Right hindlimb (tissue), 1 donor: Measurements from ENCODE around the gene ATCAY.
A peak's percentile ranks its signal among the peaks of the same experiment; 100 is the strongest.
"Not testable (repeated sequence)": the region's sequence is repeated elsewhere in the genome, so short reads cannot be mapped to it uniquely, and the experiment has no call there.

Source experiments
- DNase-seq: peaks from one replicate; pipeline ENCODE4 v3.0.0-alpha.2; 2018

The ATCAY gene

GRCh38 chr19:3949997-3950859 is 69.7 kb downstream of the ATCAY start:
- no peak for DNase-seq

GRCh38 chr19:3950871-3951861 is 70.7 kb downstream of the ATCAY start:
- DNase-seq, result peak; percentile 62

- not testable (repeated sequence) for DNase-seq
Observed at GRCh38 chr19:3952755-3953276, 72.3 kb downstream of the ATCAY start.

GRCh38 chr19:3954107-3954506 is 73.6 kb downstream of the ATCAY start:
- DNase-seq, result no peak

GRCh38 chr19:3955276-3955675 is 74.8 kb downstream of the ATCAY start:
- not testable (repeated sequence) for DNase-seq

- no peak for DNase-seq
Observed at GRCh38 chr19:3955688-3956087, 75.2 kb downstream of the ATCAY start.

- DNase-seq, result no peak
Observed at GRCh38 chr19:3958836-3959765, 78.6 kb downstream of the ATCAY start.

- no peak for DNase-seq
Observed at GRCh38 chr19:3959766-3960131, 79.3 kb downstream of the ATCAY start.

GRCh38 chr19:3961007-3961406 is 80.5 kb downstream of the ATCAY start:
- no peak for DNase-seq

- no peak for DNase-seq
Observed at GRCh38 chr19:3963458-3964255, 83.2 kb downstream of the ATCAY start.

GRCh38 chr19:3964256-3965194 is 84.0 kb downstream of the ATCAY start:
- no peak for DNase-seq

GRCh38 chr19:3966051-3967017 is 85.8 kb downstream of the ATCAY start:
- no peak for DNase-seq

GRCh38 chr19:3967983-3968382 is 87.5 kb downstream of the ATCAY start:
- DNase-seq, result not testable (repeated sequence)

GRCh38 chr19:3968556-3969434 is 88.3 kb downstream of the ATCAY start:
- peak; percentile 92 for DNase-seq

- no peak for DNase-seq
Observed at GRCh38 chr19:3969435-3970312, 89.2 kb downstream of the ATCAY start.

- no peak for DNase-seq
Observed at GRCh38 chr19:3970313-3970807, 89.9 kb downstream of the ATCAY start.
